Measurements from ENCODE around the gene ZNF335. TPM values are rescaled to one million over a fixed set of nuclear protein-coding genes. Genes with fewer than 3 reads are reported as not detected.

Gene ZNF335
- total and polyA plus RNA-seq, 2 of the 13 experiments (the other 11 are each of a cell fraction or from before 2014, with no cell fraction given), result 9.7 to 13.7 TPM

- TF ChIP-seq, protein P1, sequence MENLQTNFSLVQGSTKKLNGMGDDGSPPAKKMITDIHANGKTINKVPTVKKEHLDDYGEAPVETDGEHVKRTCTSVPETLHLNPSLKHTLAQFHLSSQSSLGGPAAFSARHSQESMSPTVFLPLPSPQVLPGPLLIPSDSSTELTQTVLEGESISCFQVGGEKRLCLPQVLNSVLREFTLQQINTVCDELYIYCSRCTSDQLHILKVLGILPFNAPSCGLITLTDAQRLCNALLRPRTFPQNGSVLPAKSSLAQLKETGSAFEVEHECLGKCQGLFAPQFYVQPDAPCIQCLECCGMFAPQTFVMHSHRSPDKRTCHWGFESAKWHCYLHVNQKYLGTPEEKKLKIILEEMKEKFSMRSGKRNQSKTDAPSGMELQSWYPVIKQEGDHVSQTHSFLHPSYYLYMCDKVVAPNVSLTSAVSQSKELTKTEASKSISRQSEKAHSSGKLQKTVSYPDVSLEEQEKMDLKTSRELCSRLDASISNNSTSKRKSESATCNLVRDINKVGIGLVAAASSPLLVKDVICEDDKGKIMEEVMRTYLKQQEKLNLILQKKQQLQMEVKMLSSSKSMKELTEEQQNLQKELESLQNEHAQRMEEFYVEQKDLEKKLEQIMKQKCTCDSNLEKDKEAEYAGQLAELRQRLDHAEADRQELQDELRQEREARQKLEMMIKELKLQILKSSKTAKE (CRISPR knock-in tag; IDR thresholded peaks at IDR 0.05; ENCODE audit: borderline replicate concordance), result peak; percentile 96
- TF ChIP-seq PHB2 (IDR thresholded peaks at IDR 0.05; ENCODE audit: partially characterized antibody) (no peak), HNF4G (IDR thresholded peaks at IDR 0.05; ENCODE audit: borderline replicate concordance, low read depth, low read length) (peak; percentile 83), HNF4G (CRISPR knock-in tag; IDR thresholded peaks at IDR 0.05; ENCODE audit: borderline replicate concordance, low read depth) (peak; percentile 74; the same call in 1 of the 2 replicates), ZNF543 (CRISPR knock-in tag; IDR thresholded peaks at IDR 0.05) (peak; percentile 79; the same call in 1 of the 2 replicates), BATF2 (CRISPR knock-in tag; IDR thresholded peaks at IDR 0.05) (no peak), RFXANK (CRISPR knock-in tag; IDR thresholded peaks at IDR 0.05) (0 out of 2 replicates have a peak, but pooled peaks have one; percentile 66), FLYWCH1 (CRISPR knock-in tag; IDR thresholded peaks at IDR 0.05) (no peak), ZNF33A (CRISPR knock-in tag; IDR thresholded peaks at IDR 0.05; ENCODE audit: borderline replicate concordance) (no peak), SAP130 (CRISPR knock-in tag; IDR thresholded peaks at IDR 0.05; ENCODE audit: low read depth) (peak; percentile 94), CTCF (CRISPR knock-in tag; IDR thresholded peaks at IDR 0.05) (peak; percentile 54), SP5 (CRISPR knock-in tag; IDR thresholded peaks at IDR 0.05; ENCODE audit: borderline replicate concordance, low read depth) (peak; percentile 92), MLX (CRISPR knock-in tag; IDR thresholded peaks at IDR 0.05) (peak; percentile 90)
- TF ChIP-seq, protein P2, sequence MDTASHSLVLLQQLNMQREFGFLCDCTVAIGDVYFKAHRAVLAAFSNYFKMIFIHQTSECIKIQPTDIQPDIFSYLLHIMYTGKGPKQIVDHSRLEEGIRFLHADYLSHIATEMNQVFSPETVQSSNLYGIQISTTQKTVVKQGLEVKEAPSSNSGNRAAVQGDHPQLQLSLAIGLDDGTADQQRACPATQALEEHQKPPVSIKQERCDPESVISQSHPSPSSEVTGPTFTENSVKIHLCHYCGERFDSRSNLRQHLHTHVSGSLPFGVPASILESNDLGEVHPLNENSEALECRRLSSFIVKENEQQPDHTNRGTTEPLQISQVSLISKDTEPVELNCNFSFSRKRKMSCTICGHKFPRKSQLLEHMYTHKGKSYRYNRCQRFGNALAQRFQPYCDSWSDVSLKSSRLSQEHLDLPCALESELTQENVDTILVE (CRISPR knock-in tag; IDR thresholded peaks at IDR 0.05), result peak; percentile 77; the same call in 1 of the 2 replicates
- TF ChIP-seq, protein P3, sequence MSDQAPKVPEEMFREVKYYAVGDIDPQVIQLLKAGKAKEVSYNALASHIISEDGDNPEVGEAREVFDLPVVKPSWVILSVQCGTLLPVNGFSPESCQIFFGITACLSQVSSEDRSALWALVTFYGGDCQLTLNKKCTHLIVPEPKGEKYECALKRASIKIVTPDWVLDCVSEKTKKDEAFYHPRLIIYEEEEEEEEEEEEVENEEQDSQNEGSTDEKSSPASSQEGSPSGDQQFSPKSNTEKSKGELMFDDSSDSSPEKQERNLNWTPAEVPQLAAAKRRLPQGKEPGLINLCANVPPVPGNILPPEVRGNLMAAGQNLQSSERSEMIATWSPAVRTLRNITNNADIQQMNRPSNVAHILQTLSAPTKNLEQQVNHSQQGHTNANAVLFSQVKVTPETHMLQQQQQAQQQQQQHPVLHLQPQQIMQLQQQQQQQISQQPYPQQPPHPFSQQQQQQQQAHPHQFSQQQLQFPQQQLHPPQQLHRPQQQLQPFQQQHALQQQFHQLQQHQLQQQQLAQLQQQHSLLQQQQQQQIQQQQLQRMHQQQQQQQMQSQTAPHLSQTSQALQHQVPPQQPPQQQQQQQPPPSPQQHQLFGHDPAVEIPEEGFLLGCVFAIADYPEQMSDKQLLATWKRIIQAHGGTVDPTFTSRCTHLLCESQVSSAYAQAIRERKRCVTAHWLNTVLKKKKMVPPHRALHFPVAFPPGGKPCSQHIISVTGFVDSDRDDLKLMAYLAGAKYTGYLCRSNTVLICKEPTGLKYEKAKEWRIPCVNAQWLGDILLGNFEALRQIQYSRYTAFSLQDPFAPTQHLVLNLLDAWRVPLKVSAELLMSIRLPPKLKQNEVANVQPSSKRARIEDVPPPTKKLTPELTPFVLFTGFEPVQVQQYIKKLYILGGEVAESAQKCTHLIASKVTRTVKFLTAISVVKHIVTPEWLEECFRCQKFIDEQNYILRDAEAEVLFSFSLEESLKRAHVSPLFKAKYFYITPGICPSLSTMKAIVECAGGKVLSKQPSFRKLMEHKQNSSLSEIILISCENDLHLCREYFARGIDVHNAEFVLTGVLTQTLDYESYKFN (CRISPR knock-in tag; conservative IDR thresholded peaks at IDR 0.05), result peak; percentile 99
Observed at GRCh38 chr20:45927071-45927878, 44.7 kb downstream of the ZNF335 start (continued).

Data from HepG2 (cell line).